Renal pelvis (tissue), 4 donors: ENCODE results near the gene RAP1GAP2. TPM values are rescaled to one million over a fixed set of nuclear protein-coding genes. Genes with fewer than 3 reads are reported as not detected.

Experiments
- DNase-seq: peaks from one replicate; pipeline ENCODE4 v3.0.0-alpha.2; 2013
- polyA plus RNA-seq, 3 donors: library from polyadenylated mRNA; unstranded; fragments of 120-200 nt; gene quantifications; one replicate each; pipeline ENCODE4 v1.2.1, GENCODE V29; 2013; ENCODE audit not compliant: insufficient read length in 3 of 3

RAP1GAP2 gene
- polyA plus RNA-seq, 3 donors = 26.3 to 33.3 (median 27.0) TPM

GRCh38 chr17:2850991-2851390 lies 54.8 kb downstream of the RAP1GAP2 start:
- DNase-seq = no peak

DNA sequence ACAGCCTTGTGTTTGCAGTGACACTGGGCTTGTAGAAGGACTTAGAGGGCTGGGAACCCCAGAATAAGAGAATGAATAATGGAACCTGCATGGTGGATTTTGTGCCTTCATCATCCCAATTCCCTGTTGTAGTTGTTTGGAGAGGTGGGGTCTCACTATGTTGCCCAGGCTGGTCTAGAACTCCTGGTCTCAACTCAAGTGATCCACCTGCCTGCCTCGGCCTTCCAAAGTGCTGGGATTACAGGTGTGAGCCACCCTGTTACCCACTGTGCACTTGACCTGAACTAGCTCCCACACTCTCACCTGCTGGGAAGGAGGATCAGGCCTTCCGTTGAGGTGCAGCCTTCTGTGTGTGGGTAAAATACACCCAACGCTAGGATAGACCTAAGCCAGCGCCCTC lies 55.4 kb downstream of the RAP1GAP2 start:
- no peak for DNase-seq

GRCh38 chr17:2852221-2852620 lies 56.0 kb downstream of the RAP1GAP2 start:
- no peak for DNase-seq

- no peak for DNase-seq
Observed at GRCh38 chr17:2852729-2853282, 56.6 kb downstream of the RAP1GAP2 start.

DNA sequence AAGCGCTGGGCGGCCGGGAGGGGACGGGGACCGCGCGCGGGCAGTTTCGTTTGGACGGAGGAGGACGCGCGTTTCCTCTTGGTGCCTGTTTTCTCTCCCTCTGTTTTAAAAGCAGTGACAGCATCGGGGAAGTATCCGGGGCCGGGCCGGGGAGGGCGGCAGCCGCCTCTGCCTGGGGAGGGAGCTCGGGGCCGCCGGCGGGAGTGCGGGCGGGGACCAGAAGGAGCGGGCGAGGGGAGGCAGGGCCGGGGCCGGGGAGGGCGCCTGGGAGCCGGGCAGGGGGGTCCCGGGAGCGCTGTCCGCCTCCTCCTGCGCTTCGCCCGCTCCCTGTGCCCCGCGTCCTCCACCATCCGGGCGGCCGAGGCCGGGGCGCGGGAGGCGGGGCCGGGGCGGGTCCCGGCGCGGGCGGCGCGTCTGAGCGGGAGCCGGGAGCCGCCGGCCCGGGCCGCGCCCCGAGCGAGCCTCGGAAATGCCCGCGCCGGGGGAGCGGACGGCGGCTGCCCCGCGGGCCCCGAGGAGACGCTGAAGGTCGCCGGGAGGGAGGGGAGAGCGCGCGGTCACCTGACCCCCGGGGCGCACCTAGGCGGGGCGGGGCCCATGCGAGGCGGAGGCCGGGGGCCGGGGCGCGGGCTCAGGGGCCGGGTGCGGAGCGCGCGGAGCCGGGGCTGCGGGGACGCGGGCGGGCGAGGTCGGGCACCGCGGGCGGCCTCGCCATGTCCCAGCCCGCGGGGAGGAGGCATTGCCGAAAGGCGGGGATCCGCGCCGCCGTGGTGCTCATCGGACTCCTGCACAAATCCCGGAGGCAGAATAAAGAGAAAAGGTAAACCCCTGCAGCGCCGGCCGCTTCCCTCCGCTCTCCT lies 57.3 kb downstream of the RAP1GAP2 start:
- no peak for DNase-seq

DNA sequence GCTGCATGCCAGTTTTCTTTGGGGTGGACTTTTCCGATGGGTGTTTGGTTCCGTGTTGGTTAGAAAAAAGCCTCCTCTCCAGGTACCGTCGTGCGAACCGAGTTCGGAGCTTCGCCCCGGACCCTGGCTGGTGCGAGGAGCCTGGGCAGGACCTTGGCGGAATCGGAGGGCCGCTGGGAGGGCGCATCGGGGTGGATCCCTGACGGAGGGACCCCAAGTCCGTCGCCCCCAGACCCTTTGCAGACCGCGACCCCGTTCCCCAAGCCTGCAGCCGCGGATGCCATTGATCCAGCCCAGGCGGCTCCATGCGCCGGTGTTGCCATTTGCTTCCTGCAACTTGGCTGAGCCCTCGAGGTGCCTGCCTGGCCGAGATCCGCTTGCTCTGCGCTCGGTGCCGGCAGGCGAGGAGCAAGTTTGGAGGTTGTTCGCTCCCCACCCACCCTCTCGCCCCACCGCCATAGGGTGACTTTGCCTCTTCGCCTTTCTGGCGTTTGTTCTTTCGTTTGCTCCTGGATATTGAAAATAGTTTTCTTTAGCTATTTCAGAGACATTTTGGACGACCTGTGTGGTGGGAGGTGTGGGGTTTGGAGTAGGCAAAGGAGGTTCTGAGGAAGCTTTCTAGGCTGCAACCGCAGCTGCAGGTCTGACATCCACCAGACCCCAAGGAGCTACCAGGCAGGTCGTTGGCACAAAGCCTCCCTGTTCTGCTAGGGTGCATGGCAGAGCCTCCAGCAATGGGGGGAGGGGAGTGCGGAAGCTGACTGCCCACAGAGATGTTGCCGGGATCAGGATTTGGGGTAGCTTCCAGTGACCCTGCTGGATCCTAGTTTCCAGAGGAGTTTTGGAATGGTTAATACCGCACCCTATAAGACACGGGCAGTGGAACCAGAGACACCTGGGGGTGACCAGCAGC lies 58.2 kb downstream of the RAP1GAP2 start:
- no peak for DNase-seq

- no peak for DNase-seq
Observed at GRCh38 chr17:2855063-2855600, 58.9 kb downstream of the RAP1GAP2 start.

DNA sequence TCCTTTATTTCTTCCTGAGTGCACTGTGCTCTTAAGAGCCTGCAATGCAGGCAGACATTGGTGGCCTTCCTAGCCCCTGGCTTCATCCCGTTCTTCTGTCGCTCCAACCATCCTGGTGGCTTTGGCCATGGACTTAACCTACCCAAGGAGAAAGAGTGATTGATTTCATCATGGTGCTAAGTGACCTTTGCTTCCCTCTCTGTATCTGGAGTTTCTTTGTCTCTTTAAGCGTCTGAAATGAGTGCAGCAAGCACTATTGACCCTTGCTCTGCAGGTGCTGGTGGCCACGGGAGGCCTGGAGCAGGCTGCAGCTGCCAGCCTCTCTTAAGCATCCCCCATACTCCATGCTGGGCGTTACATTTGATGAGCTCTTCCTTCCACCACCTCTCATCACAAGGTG lies 60.5 kb downstream of the RAP1GAP2 start:
- DNase-seq = no peak

DNA sequence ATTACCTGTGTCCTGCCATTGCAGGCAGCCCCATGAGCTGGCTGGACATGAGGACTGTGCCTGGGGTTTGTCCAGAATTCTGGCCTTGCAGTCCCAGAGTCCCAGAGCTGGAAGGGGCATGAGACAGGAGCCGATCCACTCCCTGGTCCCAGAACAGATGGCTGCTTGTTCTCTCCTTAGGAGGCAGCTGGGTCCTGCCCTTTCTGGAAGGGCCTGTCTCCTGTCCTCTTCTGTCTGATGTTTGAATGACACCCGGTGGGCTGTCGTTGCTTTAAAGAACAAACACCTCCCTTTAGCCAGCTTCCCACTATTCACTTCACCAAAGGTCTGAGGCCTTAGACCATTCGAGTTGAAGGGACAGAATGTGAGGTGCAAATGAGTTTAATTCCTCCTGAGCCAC lies 63.8 kb downstream of the RAP1GAP2 start:
- no peak for DNase-seq

DNA sequence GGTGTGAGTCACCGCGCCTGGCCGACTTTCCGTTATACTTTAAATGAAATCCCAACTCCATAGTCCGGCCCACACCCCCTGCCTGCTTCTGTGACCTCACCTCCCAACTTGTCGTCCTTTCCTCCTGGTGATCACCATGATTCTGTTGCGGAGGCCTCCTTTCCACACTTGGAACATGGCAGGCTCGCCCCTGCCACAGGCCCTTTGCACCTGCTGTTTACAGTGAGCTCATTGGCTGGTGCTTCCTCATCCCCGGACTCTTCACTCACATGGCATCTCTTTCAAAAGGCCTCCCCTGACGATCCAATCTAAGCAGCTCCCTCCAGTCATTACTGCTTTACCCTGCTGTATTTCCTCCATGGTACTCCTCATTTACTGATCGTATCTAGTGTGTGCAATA lies 64.6 kb downstream of the RAP1GAP2 start:
- no peak for DNase-seq

DNA sequence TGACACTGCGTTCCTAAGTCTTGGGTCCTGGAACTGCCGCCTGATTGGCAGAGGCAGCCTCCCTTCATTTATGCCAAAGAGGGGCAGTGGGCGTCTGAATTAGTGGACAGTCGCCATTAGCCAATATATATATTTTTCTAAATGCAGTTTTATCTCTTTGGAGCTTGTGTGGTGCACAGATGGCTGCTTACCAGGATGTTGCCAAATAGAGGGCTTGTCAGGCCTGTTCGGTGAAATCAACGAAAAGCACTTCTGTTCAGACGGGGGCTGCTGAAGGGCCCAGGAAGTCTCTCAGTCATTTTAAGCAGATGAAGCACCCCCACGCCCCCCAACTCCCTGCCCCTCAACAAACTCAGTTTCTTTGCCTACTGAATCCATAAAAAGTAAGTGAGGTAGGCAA lies 66.0 kb downstream of the RAP1GAP2 start:
- no peak for DNase-seq

DNA sequence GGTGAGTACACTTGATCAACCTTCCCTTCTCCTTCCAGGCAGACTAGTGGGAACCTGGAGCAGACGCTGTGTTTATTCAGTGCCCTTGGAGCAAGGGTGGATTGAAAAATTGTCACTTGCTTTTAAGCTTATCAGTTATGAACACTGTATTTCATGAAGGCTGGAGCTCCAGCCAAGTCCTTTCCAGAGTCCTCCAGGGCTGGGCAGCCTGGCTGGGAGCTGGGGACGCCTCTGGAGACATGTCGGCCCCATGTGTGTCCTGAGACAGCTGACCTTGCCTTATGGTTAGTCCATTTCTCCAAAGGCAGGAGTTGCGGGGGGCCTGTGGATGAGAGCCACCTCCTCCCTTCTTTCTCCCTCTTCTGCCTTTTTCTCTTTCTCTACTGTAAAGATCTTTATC lies 67.0 kb downstream of the RAP1GAP2 start:
- DNase-seq = no peak

DNA sequence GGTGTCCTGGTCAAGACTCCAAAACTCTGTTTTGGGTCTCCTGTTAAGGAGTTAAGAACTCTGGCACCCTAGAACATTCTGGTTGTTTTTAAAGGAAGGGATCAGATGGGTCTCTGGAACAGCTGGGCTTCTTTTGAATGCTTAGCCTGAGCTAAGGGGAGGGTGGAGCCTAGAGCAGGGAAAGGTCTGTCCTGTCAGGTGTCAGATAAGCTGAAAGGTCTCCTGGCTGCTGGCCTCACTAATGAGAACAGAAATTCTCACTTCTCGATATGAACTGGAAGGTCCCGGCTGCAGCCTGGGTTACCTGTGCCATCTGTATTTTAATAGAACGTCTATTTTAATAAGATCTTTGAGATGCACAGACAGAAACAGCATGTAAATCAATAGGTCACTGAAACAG lies 69.0 kb downstream of the RAP1GAP2 start:
- no peak for DNase-seq

GRCh38 chr17:2867441-2868424 lies 71.5 kb downstream of the RAP1GAP2 start:
- no peak for DNase-seq

DNA sequence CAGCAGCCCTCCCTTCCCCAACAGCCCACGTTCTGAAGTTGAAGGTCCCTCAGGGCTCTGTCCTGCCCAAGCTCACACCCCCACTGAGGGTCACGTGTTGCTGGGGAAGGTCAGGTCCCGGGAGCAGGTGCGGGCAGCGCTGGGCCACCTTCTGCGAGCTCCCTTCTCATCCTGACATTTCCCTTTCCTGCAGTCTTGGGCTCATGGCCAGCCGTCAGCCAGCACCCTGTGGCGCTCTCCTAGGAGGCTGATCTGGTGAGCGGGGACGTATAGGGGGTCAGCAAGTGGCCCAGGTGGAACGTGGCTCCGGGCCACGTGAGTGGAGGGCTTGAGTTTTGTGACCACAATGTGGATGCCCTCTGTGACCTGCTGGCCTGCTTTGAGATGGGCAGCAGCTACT lies 73.4 kb downstream of the RAP1GAP2 start:
- no peak for DNase-seq

GRCh38 chr17:2871205-2871604 lies 75.0 kb downstream of the RAP1GAP2 start:
- DNase-seq = no peak

GRCh38 chr17:2871720-2872119 lies 75.5 kb downstream of the RAP1GAP2 start:
- no peak for DNase-seq

DNA sequence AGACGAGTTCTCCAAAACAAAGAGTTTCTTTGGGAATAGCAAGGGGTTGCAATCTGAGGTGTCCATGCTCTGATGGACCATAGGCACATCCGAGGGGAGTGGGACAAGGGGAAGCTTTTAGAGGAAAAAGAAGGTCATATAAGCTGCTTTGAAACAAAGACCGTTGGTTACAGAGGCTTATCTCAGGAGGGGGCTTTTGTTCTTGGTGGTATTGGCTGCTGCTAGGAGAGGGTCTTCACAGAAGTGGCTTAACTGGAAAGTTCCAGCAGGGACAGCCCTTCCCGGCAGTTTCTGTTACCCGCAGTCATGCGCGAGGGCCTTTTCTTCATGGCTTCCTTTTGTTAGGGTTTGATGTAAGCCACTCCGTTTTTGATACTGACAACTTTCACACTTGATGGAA lies 76.0 kb downstream of the RAP1GAP2 start:
- DNase-seq = no peak

- no peak for DNase-seq
Observed at GRCh38 chr17:2874189-2874686, 78.0 kb downstream of the RAP1GAP2 start.

GRCh38 chr17:2875608-2876007 lies 79.4 kb downstream of the RAP1GAP2 start:
- no peak for DNase-seq

DNA sequence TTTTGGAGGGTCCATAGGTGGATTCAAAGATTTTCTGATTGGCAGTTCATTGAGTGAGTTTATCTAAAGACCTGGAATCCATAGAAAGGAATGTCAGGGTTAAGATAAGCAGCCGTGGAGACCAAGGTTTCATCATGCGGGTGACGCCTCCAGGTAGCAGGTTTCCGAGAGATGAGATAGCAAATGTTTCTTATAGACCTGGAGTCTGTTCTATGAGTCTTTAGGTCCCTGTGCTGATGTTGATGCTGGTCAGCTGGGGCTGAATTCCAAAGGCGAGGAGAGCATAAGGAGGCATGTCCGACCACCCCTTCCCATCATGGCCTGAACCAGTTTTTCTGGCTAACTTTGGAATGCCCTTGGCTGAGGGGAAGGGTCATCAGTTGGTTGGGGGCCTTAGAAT lies 80.2 kb downstream of the RAP1GAP2 start:
- no peak for DNase-seq
